Prostate gland (tissue), 2 donors: ENCODE results near the gene RYR2. TPM values are rescaled to one million over a fixed set of nuclear protein-coding genes. Genes with fewer than 3 reads are reported as not detected.
"Not testable (repeated sequence)": the region's sequence is repeated elsewhere in the genome, so short reads cannot be mapped to it uniquely, and the experiment has no call there.

Source experiments
- DNase-seq: peaks from one replicate; pipeline ENCODE4 v3.0.0-alpha.2; 2019; ENCODE audit warnings: low spot score
- H3K27ac ChIP-seq, 2 donors: fragments of 200-600 bp; sonication (generic); 2 replicates each; pipeline ENCODE4 v1.5.1; 2017 to 2019
- H3K27me3 ChIP-seq: fragments of 200-600 bp; sonication (generic); replicated peaks from 2 replicates; pipeline ENCODE4 v1.5.1; 2019; ENCODE audit not compliant: insufficient read depth
- H3K36me3 ChIP-seq, 2 donors: fragments of 200-600 bp; sonication (generic); 1 replicate in 1 of 2; 2 replicates in 1 of 2; pipeline versions ENCODE4 v1.5.1 to v1.8.1; 2017 to 2019
- H3K4me1 ChIP-seq: fragments of 200-600 bp; sonication (generic); replicated peaks from 2 replicates; pipeline ENCODE4 v1.5.1; 2019
- H3K4me3 ChIP-seq, 2 donors: fragments of 200-600 bp; sonication (generic); 2 replicates each; pipeline ENCODE4 v1.5.1; 2017 to 2019
- H3K9me3 ChIP-seq: fragments of 200-600 bp; sonication (generic); 2 replicates; pipeline ENCODE4 v1.5.1; 2017
- CTCF ChIP-seq, 4 experiments: fragments of 200-600 bp in 2 of 4; fragments of 450-650 bp in 2 of 4; sonication (generic) in 2 of 4; IDR thresholded peaks; 1 replicate in 3 of 4; 2 replicates in 1 of 4; pipeline ENCODE4 v1.5.1; 2016 to 2019; ENCODE audit warnings: antibody characterized with exemption in 4 of 4, mild to moderate bottlenecking in 2 of 4, moderate library complexity in 2 of 4
- POLR2A ChIP-seq: fragments of 450-650 bp; IDR thresholded peaks from one replicate; pipeline ENCODE4 v1.6.1; 2016; ENCODE audit warnings: antibody characterized with exemption, mild to moderate bottlenecking
- POLR2AphosphoS5 ChIP-seq: sonication (generic); formaldehyde crosslinking; IDR thresholded peaks from one replicate; pipeline ENCODE4 v1.6.1; 2017; ENCODE audit warnings: antibody characterized with exemption
- WGBS: methylation state at CpG from one replicate; pipeline ENCODE4 v1.1.5; 2018; 5-methylcytosine and 5-hydroxymethylcytosine counted together
- intact Hi-C: fragments of 100-400 bp; cut with DNase I; formaldehyde crosslinking; loops from one replicate; pipeline ENCODE4 v1.14.2; 2022
- total RNA-seq, 2 donors: library from RNA; depleted of rRNA; stranded (reverse); fragments of >200 nt; gene quantifications; one replicate each; pipeline ENCODE4 v1.1.0, GENCODE V29; 2016

The RYR2 gene
- total RNA-seq, 2 donors from 2014 or later, result 2.9 to 6.7 TPM

- H3K4me3 ChIP-seq, result no peak overlapping the region
- TF ChIP-seq POLR2A (no peak), POLR2AphosphoS5 (no peak), CTCF (IDR thresholded peaks at IDR 0.05) (no peak)
- intact Hi-C loops, result no loop called here
- no peaks in the 10 kb centered on the region for H3K4me1 ChIP-seq
- no peaks in the 10 kb centered on the region for H3K36me3 ChIP-seq
- H3K27me3 ChIP-seq, result no peaks in the 10 kb centered on the region
- no peaks in the 10 kb centered on the region for H3K9me3 ChIP-seq
- WGBS, result 63% methylated on average over 2 of the region's 2 CpGs
- H3K27ac ChIP-seq, result no peak overlapping the region
- no peak for DNase-seq
Measured at GRCh38 chr1:237809099-237809498, 767.1 kb downstream of the RYR2 start.

GRCh38 chr1:237811633-237812032 is 769.6 kb downstream of the RYR2 start:
- no peak overlapping the region for H3K27ac ChIP-seq
- H3K9me3 ChIP-seq, result no peaks in the 10 kb centered on the region
- intact Hi-C loops, result no loop called here
- H3K4me1 ChIP-seq, result no peaks in the 10 kb centered on the region
- 76% methylated on average over 5 of the region's 5 CpGs for WGBS
- no peaks in the 10 kb centered on the region for H3K36me3 ChIP-seq
- no peaks in the 10 kb centered on the region for H3K27me3 ChIP-seq
- H3K4me3 ChIP-seq, result no peak overlapping the region
- DNase-seq, result no peak
- no peak for TF ChIP-seq POLR2AphosphoS5
- no peak for TF ChIP-seq CTCF (IDR thresholded peaks at IDR 0.05)
- no peak for TF ChIP-seq POLR2A

- TF ChIP-seq POLR2A (no peak), POLR2AphosphoS5 (no peak), CTCF (IDR thresholded peaks at IDR 0.05) (no peak)
- Histone ChIP-seq H3K4me3 (no peak overlapping the region), H3K36me3 (no peaks in the 10 kb centered on the region), H3K27me3 (no peaks in the 10 kb centered on the region), H3K27ac (no peak overlapping the region), H3K4me1 (no peaks in the 10 kb centered on the region), H3K9me3 (no peaks in the 10 kb centered on the region)
- 69% methylated on average over 2 of the region's 2 CpGs for WGBS
- intact Hi-C loops, result no loop called here
- no peak for DNase-seq
Measured at GRCh38 chr1:237812061-237812460, 770.1 kb downstream of the RYR2 start.

GRCh38 chr1:237814319-237814924 is 772.4 kb downstream of the RYR2 start:
- no peak for DNase-seq
- no peaks in the 10 kb centered on the region for H3K27me3 ChIP-seq
- no peaks in the 10 kb centered on the region for H3K4me1 ChIP-seq
- H3K9me3 ChIP-seq, result no peaks in the 10 kb centered on the region
- 48% methylated on average over 5 of the region's 5 CpGs for WGBS
- H3K36me3 ChIP-seq, result no peaks in the 10 kb centered on the region
- intact Hi-C loops, result no loop called here
- TF ChIP-seq POLR2AphosphoS5 (no peak), CTCF (IDR thresholded peaks at IDR 0.05) (peak in 1 of 4 experiments; percentile 30)
- no peak overlapping the region for H3K27ac ChIP-seq
- H3K4me3 ChIP-seq, result no peak overlapping the region

- no peak overlapping the region for H3K27ac ChIP-seq
- TF ChIP-seq POLR2AphosphoS5 (no peak), CTCF (IDR thresholded peaks at IDR 0.05) (no peak), POLR2A (no peak)
- no peak overlapping the region for H3K4me3 ChIP-seq
- intact Hi-C loops, result no loop called here
- H3K4me1 ChIP-seq, result no peaks in the 10 kb centered on the region
- no peak for DNase-seq
- 46% methylated on average over 1 of the region's 1 CpG for WGBS
- no peaks in the 10 kb centered on the region for H3K36me3 ChIP-seq
- H3K9me3 ChIP-seq, result no peaks in the 10 kb centered on the region
- no peaks in the 10 kb centered on the region for H3K27me3 ChIP-seq
Measured at GRCh38 chr1:237817277-237817676, 775.3 kb downstream of the RYR2 start.

GRCh38 chr1:237820634-237821033 is 778.6 kb downstream of the RYR2 start:
- H3K27ac ChIP-seq, H3K4me3 ChIP-seq, H3K27me3 ChIP-seq, H3K9me3 ChIP-seq, H3K4me1 ChIP-seq, DNase-seq, H3K36me3 ChIP-seq, intact Hi-C loops: not testable (repeated sequence)
- 84% methylated on average over 9 of the region's 9 CpGs for WGBS
